Neuronal stem cell (in vitro differentiated cells): ENCODE measurements around the gene SP8.

Experiments used
- DNase-seq: peaks from one replicate; pipeline ENCODE4 v3.0.0-alpha.2; 2013; ENCODE audit warnings: low spot score
- H2AFZ ChIP-seq: one replicate; pipeline ENCODE4 v1.6.1; 2013; ENCODE audit warnings: mild to moderate bottlenecking, low read length, inconsistent platforms
- H2AK5ac ChIP-seq: 2 replicates; pipeline ENCODE4 v1.6.1; 2013; ENCODE audit warnings: low read depth, mild to moderate bottlenecking, inconsistent platforms, low read length, moderate library complexity, mixed read lengths
- H2BK120ac ChIP-seq: 2 replicates; pipeline ENCODE4 v1.6.1; 2013; ENCODE audit warnings: low read depth, mild to moderate bottlenecking, inconsistent platforms, low read length, moderate library complexity, mixed read lengths
- H2BK12ac ChIP-seq: one replicate; pipeline ENCODE4 v1.6.1; 2013; ENCODE audit warnings: low read length, inconsistent platforms
- H2BK15ac ChIP-seq: 2 replicates; pipeline ENCODE4 v1.6.1; 2013; ENCODE audit warnings: mild to moderate bottlenecking, low read length, inconsistent platforms, mixed read lengths
- H2BK5ac ChIP-seq: one replicate; pipeline ENCODE4 v1.6.1; 2013; ENCODE audit warnings: inconsistent platforms, mild to moderate bottlenecking, low read length, moderate library complexity
- H3K14ac ChIP-seq: one replicate; pipeline ENCODE4 v1.6.1; 2013; ENCODE audit warnings: low read length, inconsistent platforms
- H3K18ac ChIP-seq: 2 replicates; pipeline ENCODE4 v1.6.1; 2013; ENCODE audit warnings: low read length, inconsistent platforms
- H3K23ac ChIP-seq: 2 replicates; pipeline ENCODE4 v1.6.1; 2013; ENCODE audit warnings: low read depth, mild to moderate bottlenecking, mixed read lengths, low read length, inconsistent platforms; ENCODE audit not compliant: poor library complexity
- H3K27ac ChIP-seq: replicated peaks from 3 replicates; pipeline ENCODE4 v1.5.1; 2013; ENCODE audit warnings: low read length, inconsistent platforms
- H3K27me3 ChIP-seq, 3 experiments: 2 replicates each; pipeline ENCODE4 v1.6.1; 2013; ENCODE audit warnings: low read length in 3 of 3, mild to moderate bottlenecking in 2 of 3, inconsistent platforms in 1 of 3, low read depth in 1 of 3, mixed read lengths in 1 of 3, moderate library complexity in 1 of 3; ENCODE audit not compliant: control insufficient read depth in 3 of 3, insufficient read depth in 3 of 3
- H3K36me3 ChIP-seq, 2 donors: replicated peaks in 1 of 2; 2 replicates each; pipeline ENCODE4 v1.6.1; 2013; ENCODE audit warnings: low read length in 2 of 2; ENCODE audit not compliant: control insufficient read depth in 2 of 2, insufficient read depth in 2 of 2
- H3K4ac ChIP-seq: 2 replicates; pipeline ENCODE4 v1.6.1; 2013; ENCODE audit warnings: inconsistent platforms, mild to moderate bottlenecking, low read length, moderate library complexity
- H3K4me1 ChIP-seq, 2 donors: 1 replicate in 1 of 2; 2 replicates in 1 of 2; pipeline ENCODE4 v1.6.1; 2013; ENCODE audit warnings: low read length in 2 of 2, low read depth in 1 of 2; ENCODE audit not compliant: control insufficient read depth in 2 of 2, insufficient read depth in 1 of 2
- H3K4me2 ChIP-seq: one replicate; pipeline ENCODE4 v1.6.1; 2013; ENCODE audit warnings: mild to moderate bottlenecking, low read length, inconsistent platforms; ENCODE audit not compliant: insufficient read depth, poor library complexity, severe bottlenecking
- H3K4me3 ChIP-seq, 2 donors: 2 replicates each; pipeline ENCODE4 v1.5.1; 2013; ENCODE audit warnings: low read length in 2 of 2, mild to moderate bottlenecking in 2 of 2, inconsistent platforms in 1 of 2, moderate library complexity in 1 of 2
- H3K79me1 ChIP-seq: one replicate; pipeline ENCODE4 v1.6.1; 2013; ENCODE audit warnings: low read depth, mild to moderate bottlenecking, inconsistent platforms, low read length, moderate library complexity
- H3K9ac ChIP-seq: one replicate; pipeline ENCODE4 v1.6.1; 2013; ENCODE audit warnings: mild to moderate bottlenecking, low read depth, low read length, inconsistent platforms; ENCODE audit not compliant: poor library complexity
- H3K9me3 ChIP-seq, 2 donors: replicated peaks in 1 of 2; 2 replicates each; pipeline versions ENCODE3 to v1.6.1; 2013; ENCODE audit warnings: low read length in 2 of 2, mild to moderate bottlenecking in 2 of 2, inconsistent platforms in 1 of 2, low read depth in 1 of 2, mixed read lengths in 1 of 2, moderate library complexity in 1 of 2; ENCODE audit not compliant: control insufficient read depth in 2 of 2, insufficient read depth in 1 of 2
- H4K8ac ChIP-seq: one replicate; pipeline ENCODE4 v1.6.1; 2013; ENCODE audit warnings: low read depth, mild to moderate bottlenecking, inconsistent platforms, low read length, moderate library complexity
- H4K91ac ChIP-seq: one replicate; pipeline ENCODE4 v1.6.1; 2013; ENCODE audit warnings: low read length, low read depth, mild to moderate bottlenecking, inconsistent platforms; ENCODE audit not compliant: poor library complexity
- WGBS, 2 donors: extraction: QIAGEN DNeasy Blood & Tissue Kit; methylation state at CpG; one replicate each; pipeline ENCODE4 v1.1.7; 2013; ENCODE audit warnings: missing lambda C conversion rate in 2 of 2, mixed read lengths in 1 of 2; ENCODE audit not compliant: insufficient read length in 2 of 2, insufficient replicate concordance in 1 of 2; ENCODE audit errors: extremely low coverage in 2 of 2; 5-methylcytosine and 5-hydroxymethylcytosine counted together

SP8 gene

DNA sequence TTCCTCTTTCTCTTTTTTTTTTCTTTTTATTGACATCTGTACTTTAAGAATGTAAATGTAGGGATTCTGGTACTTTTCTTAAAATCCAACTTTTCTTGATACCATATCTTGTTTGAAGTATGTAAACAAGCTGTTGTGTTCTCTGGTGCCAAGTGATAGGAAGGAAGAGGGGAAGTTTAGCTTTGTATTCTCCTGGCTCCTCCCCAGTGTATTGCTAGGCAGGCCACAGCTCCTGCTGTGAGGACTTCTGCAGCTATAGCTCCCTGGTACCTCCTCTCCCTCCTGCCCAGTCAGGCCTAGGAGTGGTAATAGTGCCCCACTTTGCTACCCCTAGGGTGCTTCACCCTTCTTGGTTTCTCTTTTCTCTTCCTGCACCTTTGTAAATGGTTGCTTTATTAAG lies 45.3 kb upstream of the SP8 start:
- H3K27me3 ChIP-seq = no peaks in the 10 kb centered on the region
- no peak overlapping the region for H3K23ac ChIP-seq
- no peak overlapping the region for H2BK12ac ChIP-seq

DNA sequence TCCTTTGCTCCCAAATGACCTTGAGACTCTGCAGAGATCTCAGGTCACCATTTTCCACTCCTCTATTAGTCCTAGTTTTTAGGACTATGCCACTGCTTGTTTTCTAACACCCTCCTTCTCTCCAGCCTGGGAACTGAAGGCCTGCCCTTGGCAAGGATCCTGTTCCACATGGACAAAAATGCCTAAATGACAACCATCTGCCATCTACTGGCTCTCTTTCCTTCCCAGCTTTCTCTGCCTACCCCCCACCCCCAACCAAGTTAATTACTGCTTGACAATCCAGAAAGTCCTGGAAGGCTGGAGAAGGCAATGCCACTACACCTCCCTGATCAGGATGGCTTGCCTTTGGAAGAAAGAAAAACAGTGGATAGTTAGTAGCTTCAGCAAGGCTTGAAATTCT lies 44.8 kb upstream of the SP8 start:
- H4K91ac ChIP-seq = no peak overlapping the region
- H3K14ac ChIP-seq = no peak overlapping the region
- no peak overlapping the region for H2BK120ac ChIP-seq
- no peak overlapping the region for H3K18ac ChIP-seq
- H3K4me2 ChIP-seq = no peak overlapping the region
- no peaks in the 10 kb centered on the region for H3K79me1 ChIP-seq
- H3K27me3 ChIP-seq = no peaks in the 10 kb centered on the region
- no peak overlapping the region for H3K4me3 ChIP-seq
- H3K4me1 ChIP-seq = peaks cover 0 to 20% of the 10 kb centered on the region in 2 donors
- H3K9me3 ChIP-seq = no peaks in the 10 kb centered on the region
- no peak overlapping the region for H2BK15ac ChIP-seq
- H2AK5ac ChIP-seq = no peak overlapping the region
- no peak overlapping the region for H3K9ac ChIP-seq
- no peak overlapping the region for H3K4ac ChIP-seq
- DNase-seq = no peak
- H3K23ac ChIP-seq = no peak overlapping the region
- no peak overlapping the region for H2BK12ac ChIP-seq
- H3K36me3 ChIP-seq = no peaks in the 10 kb centered on the region
- H2BK5ac ChIP-seq = no peak overlapping the region
- H2AFZ ChIP-seq = no peak overlapping the region
- H4K8ac ChIP-seq = no peak overlapping the region
- H3K27ac ChIP-seq = no peak overlapping the region

More for the DNA sequence above, 45.3 kb upstream of the SP8 start:
- Histone ChIP-seq H2BK15ac (no peak overlapping the region), H3K4ac (no peak overlapping the region), H2BK120ac (no peak overlapping the region), H3K27ac (no peak overlapping the region), H3K9me3 (no peaks in the 10 kb centered on the region), H2AK5ac (no peak overlapping the region), H4K91ac (no peak overlapping the region), H3K79me1 (no peaks in the 10 kb centered on the region), H3K14ac (no peak overlapping the region), H3K18ac (peak overlapping the region; percentile 17), H3K36me3 (no peaks in the 10 kb centered on the region), H3K9ac (no peak overlapping the region), H3K4me3 (no peak overlapping the region), H2BK5ac (no peak overlapping the region), H4K8ac (no peak overlapping the region), H2AFZ (no peak overlapping the region), H3K4me2 (no peak overlapping the region), H3K4me1 (peaks cover 0 to 18% of the 10 kb centered on the region in 2 donors)
- no peak for DNase-seq

DNA sequence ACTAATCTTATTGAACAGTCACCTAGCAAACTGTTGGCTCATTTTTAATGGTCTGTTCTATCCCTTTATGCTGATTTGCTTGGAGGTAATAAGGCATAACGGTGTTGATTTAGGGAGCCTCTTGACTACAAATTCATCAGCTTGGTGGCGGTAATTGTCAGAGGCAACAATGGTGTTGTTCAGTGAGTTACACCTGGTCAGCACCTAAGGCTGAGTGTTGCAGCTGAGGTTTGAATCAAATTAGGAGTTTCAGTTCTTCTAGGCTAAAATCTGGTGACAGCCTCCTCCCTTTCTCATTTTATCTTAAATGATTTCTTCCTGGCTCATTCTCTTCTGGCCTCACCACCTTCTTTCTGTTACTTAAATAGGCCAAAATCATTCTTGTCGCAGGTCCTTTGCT lies 42.3 kb upstream of the SP8 start:
- H3K14ac ChIP-seq = no peak overlapping the region
- no peak overlapping the region for H2BK12ac ChIP-seq
- no peaks in the 10 kb centered on the region for H3K27me3 ChIP-seq
- H2AK5ac ChIP-seq = no peak overlapping the region
- no peak for DNase-seq
- H2BK15ac ChIP-seq = no peak overlapping the region
- no peak overlapping the region for H3K23ac ChIP-seq
- H3K9ac ChIP-seq = no peak overlapping the region
- H3K27ac ChIP-seq = no peak overlapping the region
- no peaks in the 10 kb centered on the region for H3K79me1 ChIP-seq
- no peak overlapping the region for H3K18ac ChIP-seq
- no peak overlapping the region for H3K4ac ChIP-seq
- no peak overlapping the region for H2BK120ac ChIP-seq
- no peaks in the 10 kb centered on the region for H3K9me3 ChIP-seq
- H3K4me1 ChIP-seq = peaks cover 0 to 20% of the 10 kb centered on the region in 2 donors
- no peak overlapping the region for H3K4me3 ChIP-seq
- no peak overlapping the region for H3K4me2 ChIP-seq
- no CpG with 5 or more reads among the region's 3 CpGs for WGBS, 2 donors
- H2BK5ac ChIP-seq = no peak overlapping the region
- H4K8ac ChIP-seq = no peak overlapping the region
- H3K36me3 ChIP-seq = no peaks in the 10 kb centered on the region
- H2AFZ ChIP-seq = no peak overlapping the region
- no peak overlapping the region for H4K91ac ChIP-seq

DNA sequence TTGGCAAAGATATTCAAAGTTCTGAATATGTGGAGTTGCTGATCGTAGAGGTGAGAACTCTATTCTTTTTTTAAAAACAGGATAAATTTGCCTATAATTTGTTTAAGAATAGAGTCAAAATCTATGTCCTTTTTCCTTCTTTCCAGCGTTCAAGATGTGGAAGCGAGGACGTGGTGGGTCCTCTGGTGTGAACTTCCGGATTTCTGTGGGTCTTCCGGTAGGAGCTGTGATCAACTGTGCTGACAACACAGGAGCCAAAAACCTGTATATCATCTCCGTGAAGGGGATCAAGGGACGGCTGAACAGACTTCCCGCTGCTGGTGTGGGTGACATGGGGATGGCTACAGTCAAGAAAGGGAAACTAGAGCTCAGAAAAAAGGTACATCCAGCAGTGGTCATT lies 40.5 kb upstream of the SP8 start:
- Histone ChIP-seq H3K4me1 (peaks cover 0 to 20% of the 10 kb centered on the region in 2 donors), H4K8ac (no peak overlapping the region), H3K9ac (no peak overlapping the region), H2BK15ac (peak overlapping the region; percentile 15), H3K23ac (no peak overlapping the region), H3K4me3 (no peak overlapping the region), H3K18ac (peak overlapping the region; percentile 53), H4K91ac (no peak overlapping the region), H3K9me3 (no peaks in the 10 kb centered on the region), H2BK5ac (no peak overlapping the region), H2AFZ (no peak overlapping the region), H3K36me3 (no peaks in the 10 kb centered on the region), H3K14ac (no peak overlapping the region), H3K27ac (peak overlapping the region; percentile 76), H3K79me1 (no peaks in the 10 kb centered on the region), H2AK5ac (no peak overlapping the region), H3K4ac (no peak overlapping the region), H3K4me2 (no peak overlapping the region), H2BK12ac (no peak overlapping the region), H3K27me3 (no peaks in the 10 kb centered on the region), H2BK120ac (no peak overlapping the region)
- no CpG with 5 or more reads among the region's 9 CpGs for WGBS, 2 donors
- DNase-seq = no peak
